OCI-LY7 (cell line): ENCODE measurements around the gene ADCY5.

Experiments
- CTCF ChIP-seq: fragments of 200-600 bp; sonication (generic); conservative IDR thresholded peaks from 2 replicates; pipeline ENCODE4 v1.5.1; 2014; ENCODE audit warnings: mild to moderate bottlenecking, antibody characterized with exemption, low read length, moderate library complexity, mixed read lengths
- EZH2phosphoT487 ChIP-seq: fragments of 200-600 bp; sonication (generic); IDR thresholded peaks from 2 replicates; pipeline ENCODE4 v1.6.1; 2018; ENCODE audit warnings: low read depth, borderline replicate concordance, mild to moderate bottlenecking, mixed run types, antibody characterized with exemption, low read length, moderate library complexity, mixed read lengths

DNA sequence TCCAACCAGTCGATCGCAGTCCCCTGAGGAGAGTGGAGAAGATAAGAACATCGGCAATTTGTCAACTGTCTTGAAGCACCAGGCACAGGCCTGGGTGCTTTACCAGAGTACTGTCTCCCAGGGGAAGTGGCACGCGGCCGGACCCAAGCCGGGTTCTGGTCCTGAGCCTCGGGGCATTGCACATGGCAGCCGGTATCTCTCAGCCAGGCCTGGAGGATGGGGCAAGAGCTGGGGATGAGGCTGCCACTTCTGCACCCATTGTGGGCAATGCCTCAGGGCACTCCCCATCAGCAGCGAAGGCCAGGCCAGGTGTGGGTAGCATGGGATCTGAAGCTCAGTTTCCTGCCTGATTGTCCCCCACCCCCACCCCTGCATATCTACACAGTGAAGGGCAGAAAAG lies 77.5 kb downstream of the ADCY5 start:
- TF ChIP-seq CTCF (no peak), EZH2phosphoT487 (no peak)
